Erythroblast (primary cell): ENCODE measurements around the gene RAC3.

Experiments
- GATA1 ChIP-seq: IDR thresholded peaks from 2 replicates; pipeline ENCODE4 v1.6.1; 2011; ENCODE audit warnings: low read depth, mild to moderate bottlenecking, control low read depth, low read length, moderate library complexity
- POLR2A ChIP-seq: IDR thresholded peaks from 2 replicates; pipeline ENCODE4 v1.6.1; 2011; ENCODE audit warnings: mild to moderate bottlenecking, low read length

GRCh38 chr17:82080789-82081464, 49.4 kb downstream of the RAC3 start:
- TF ChIP-seq POLR2A (no peak), GATA1 (no peak)
